WTC11 (cell line): ENCODE results near the gene XDH. TPM values are rescaled to one million over a fixed set of nuclear protein-coding genes. Genes with fewer than 3 reads are reported as not detected.

Experiments used
- ATAC-seq: fragments of 200-7000 bp; cut with Tn5 transposase; 2 replicates; pipeline ENCODE4 v1.10.0; 2021; ENCODE audit warnings: mild to moderate bottlenecking, moderate library complexity
- CTCF ChIA-PET: fragments of 300-600 bp; sonication (Branson Sonifier 250); formaldehyde crosslinking; loops from one replicate; lab custom pipeline; 2021; ENCODE audit warnings: antibody characterized with exemption; lab: Charles Lee
- POLR2A ChIA-PET: fragments of 350-600 bp; sonication (Branson Sonifier 250); formaldehyde crosslinking; loops from one replicate; lab custom pipeline; 2021; ENCODE audit warnings: antibody characterized with exemption; lab: Charles Lee
- DNase-seq: peaks from one replicate; pipeline ENCODE4 v3.0.0; 2021; ENCODE audit warnings: low spot score
- H3K27ac Mint-ChIP-seq: 2 replicates; pipeline ENCODE4 v1.8.0; 2021; ENCODE audit warnings: mixed read lengths
- H3K27me3 Mint-ChIP-seq: 2 replicates; pipeline ENCODE4 v1.8.0; 2021; ENCODE audit warnings: low read depth, mild to moderate bottlenecking, moderate library complexity, mixed read lengths
- H3K36me3 Mint-ChIP-seq: 2 replicates; pipeline ENCODE4 v1.8.0; 2021; ENCODE audit warnings: mixed read lengths
- H3K4me1 Mint-ChIP-seq: 2 replicates; pipeline ENCODE4 v1.8.0; 2022; ENCODE audit warnings: mixed read lengths
- H3K4me3 Mint-ChIP-seq: 2 replicates; pipeline ENCODE4 v1.8.0; 2021; ENCODE audit warnings: mild to moderate bottlenecking, moderate library complexity, mixed read lengths
- H3K9me3 Mint-ChIP-seq: 2 replicates; pipeline ENCODE4 v1.8.0; 2021; ENCODE audit warnings: mixed read lengths
- ARID4B ChIP-seq: sonication (generic); formaldehyde crosslinking; IDR thresholded peaks from 2 replicates; pipeline ENCODE4 v1.8.0; 2023; ENCODE audit warnings: missing genetic modification reagents, mild to moderate bottlenecking, borderline replicate concordance
- ATF2 ChIP-seq: sonication (generic); formaldehyde crosslinking; IDR thresholded peaks from 2 replicates; pipeline ENCODE4 v1.8.1; 2022; ENCODE audit warnings: low read depth, missing genetic modification reagents, borderline replicate concordance
- CDX4 ChIP-seq: fragments of 250-450 bp; sonication (Bioruptor Pico); IDR thresholded peaks from 2 replicates; pipeline ENCODE4 v1.9.0; 2021; ENCODE audit warnings: moderate library complexity, mild to moderate bottlenecking, inconsistent platforms, borderline replicate concordance
- FOXP1 ChIP-seq: sonication (generic); formaldehyde crosslinking; IDR thresholded peaks from 2 replicates; pipeline ENCODE4 v1.8.0; 2022; ENCODE audit warnings: missing genetic modification reagents, mild to moderate bottlenecking, moderate library complexity, borderline replicate concordance
- FOXP4 ChIP-seq: sonication (generic); formaldehyde crosslinking; IDR thresholded peaks from 2 replicates; pipeline ENCODE4 v1.8.0; 2022; ENCODE audit warnings: mild to moderate bottlenecking, missing genetic modification reagents
- MAX ChIP-seq: sonication (generic); formaldehyde crosslinking; IDR thresholded peaks from 2 replicates; pipeline ENCODE4 v1.8.0; 2022; ENCODE audit warnings: mild to moderate bottlenecking, missing genetic modification reagents
- MYBL2 ChIP-seq: sonication (generic); formaldehyde crosslinking; IDR thresholded peaks from 2 replicates; pipeline ENCODE4 v1.8.1; 2023; ENCODE audit warnings: mild to moderate bottlenecking, moderate library complexity, missing genetic modification reagents
- NR2C2 ChIP-seq: sonication (generic); formaldehyde crosslinking; IDR thresholded peaks from 2 replicates; pipeline ENCODE4 v1.8.0; 2022; ENCODE audit warnings: mild to moderate bottlenecking, missing genetic modification reagents
- TCF7 ChIP-seq: sonication (generic); formaldehyde crosslinking; IDR thresholded peaks from 2 replicates; pipeline ENCODE4 v1.8.0; 2022; ENCODE audit warnings: mild to moderate bottlenecking, low read depth, missing genetic modification reagents, moderate library complexity
- ZNF138 ChIP-seq: sonication (generic); formaldehyde crosslinking; conservative IDR thresholded peaks from 2 replicates; pipeline ENCODE4 v1.8.1; 2022; ENCODE audit warnings: mild to moderate bottlenecking, moderate library complexity, missing genetic modification reagents
- ZNF317 ChIP-seq: sonication (generic); formaldehyde crosslinking; IDR thresholded peaks from 2 replicates; pipeline ENCODE4 v1.8.1; 2023; ENCODE audit warnings: low read depth, mild to moderate bottlenecking, moderate library complexity, missing genetic modification reagents, borderline replicate concordance
- ZNF512 ChIP-seq: sonication (generic); formaldehyde crosslinking; IDR thresholded peaks from 2 replicates; pipeline ENCODE4 v1.8.1; 2022; ENCODE audit warnings: missing genetic modification reagents, borderline replicate concordance
- total RNA-seq: library from RNA; stranded (reverse); gene quantifications from 3 replicates; pipeline ENCODE4 v1.2.3, GENCODE V29; 2021

Gene XDH
- total RNA-seq, 1 experiment from 2014 or later, result 3.0 TPM

GRCh38 chr2:31397094-31397493, 17.4 kb downstream of the XDH start:
- DNase-seq, result no peak
- ATAC-seq, result no peak
- Mint-ChIP-seq H3K27ac (no peak overlapping the region), H3K27me3 (no peaks in the 10 kb centered on the region), H3K4me3 (no peak overlapping the region), H3K4me1 (peaks cover 8% of the 10 kb centered on the region), H3K36me3 (no peaks in the 10 kb centered on the region), H3K9me3 (peaks cover 9% of the 10 kb centered on the region; the same call in 1 of the 2 replicates)
- ChIA-PET POLR2A (no interaction called here), CTCF (no interaction called here)
- TF ChIP-seq ZNF317 (CRISPR knock-in tag), result no peak
- no peak for TF ChIP-seq CDX4 (CRISPR knock-in tag)
- TF ChIP-seq FOXP4 (CRISPR knock-in tag), result no peak
- TF ChIP-seq TCF7 (CRISPR knock-in tag), result no peak
- no peak for TF ChIP-seq ZNF138 (CRISPR knock-in tag)
- no peak for TF ChIP-seq FOXP1
- TF ChIP-seq ARID4B (CRISPR knock-in tag), result no peak
- no peak for TF ChIP-seq MAX (CRISPR knock-in tag)
- no peak for TF ChIP-seq ZNF512 (CRISPR knock-in tag)

GRCh38 chr2:31390324-31390723, 24.2 kb downstream of the XDH start:
- Mint-ChIP-seq H3K27ac (no peak overlapping the region), H3K4me1 (peaks cover 7% of the 10 kb centered on the region), H3K9me3 (no peaks in the 10 kb centered on the region), H3K36me3 (no peaks in the 10 kb centered on the region), H3K4me3 (no peak overlapping the region), H3K27me3 (no peaks in the 10 kb centered on the region)
- ChIA-PET CTCF (no interaction called here), POLR2A (no interaction called here)
- no peak for TF ChIP-seq MYBL2 (CRISPR knock-in tag)
- no peak for TF ChIP-seq NR2C2 (CRISPR knock-in tag)
- TF ChIP-seq ATF2 (CRISPR knock-in tag), result no peak
- DNase-seq, result no peak
- ATAC-seq, result no peak
